Lower lobe of right lung (tissue), 2 donors: ENCODE data around the gene TPH2. TPM values are rescaled to one million over a fixed set of nuclear protein-coding genes. Genes with fewer than 3 reads are reported as not detected.

ENCODE experiments used
- ATAC-seq, 2 donors: fragments of 200-7000 bp; cut with Tn5 transposase; one replicate each; pipeline ENCODE4 v1.9.1; 2020 to 2022; ENCODE audit warnings: mild to moderate bottlenecking in 2 of 2, moderate library complexity in 2 of 2
- DNase-seq: peaks from one replicate; pipeline ENCODE4 v3.0.0-alpha.2; 2020
- H3K27ac ChIP-seq: fragments of 200-600 bp; one replicate; pipeline ENCODE4 v1.8.0; 2022
- H3K27me3 ChIP-seq: fragments of 200-600 bp; one replicate; pipeline ENCODE4 v1.8.0; 2022; ENCODE audit warnings: low read depth
- H3K36me3 ChIP-seq: fragments of 200-600 bp; one replicate; pipeline ENCODE4 v1.8.0; 2022; ENCODE audit warnings: mild to moderate bottlenecking
- H3K4me1 ChIP-seq: fragments of 200-600 bp; one replicate; pipeline ENCODE4 v1.8.0; 2022
- H3K4me3 ChIP-seq: fragments of 200-600 bp; one replicate; pipeline ENCODE4 v1.8.0; 2022; ENCODE audit warnings: mild to moderate bottlenecking
- H3K9me3 ChIP-seq: fragments of 200-600 bp; one replicate; pipeline ENCODE4 v1.8.0; 2022
- CTCF ChIP-seq: fragments of 200-600 bp; IDR thresholded peaks from one replicate; pipeline ENCODE4 v1.8.0; 2022; ENCODE audit warnings: antibody characterized with exemption, mild to moderate bottlenecking
- intact Hi-C: fragments of 100-400 bp; cut with DNase I; formaldehyde crosslinking; loops from one replicate; pipeline ENCODE4 v1.11.0; 2022
- total RNA-seq: library from RNA; stranded (reverse); fragmentation: NEBNext Ultra II Directional; extraction: Animal tissue kit (Norgen Biotek cat#: 25700); gene quantifications from one replicate; pipeline ENCODE4 v1.2.1, GENCODE V29; 2021
- donor health status: DM: no; HTN: yes; CAD: no; lungs with severe emphysema.

Gene TPH2
- total RNA-seq, 1 donor from 2014 or later = not detected

DNA sequence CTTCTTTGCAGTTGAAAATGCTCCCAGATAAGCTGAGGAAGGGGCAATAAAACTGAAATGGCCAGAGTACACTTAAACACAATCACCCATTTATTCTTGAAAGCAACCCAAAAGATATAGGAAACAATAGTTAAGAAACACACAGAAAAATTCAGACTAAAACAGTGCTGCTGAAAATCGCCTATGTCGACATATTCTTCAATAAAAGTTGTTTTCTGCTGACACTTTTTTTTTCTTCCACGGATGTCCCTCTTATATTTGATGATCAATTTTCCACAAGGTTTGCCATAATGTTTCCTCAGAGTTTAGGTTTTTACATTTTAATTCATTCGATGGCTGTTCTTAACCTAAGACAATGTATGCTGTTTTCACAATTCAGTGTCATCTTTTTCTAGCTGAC, 74.2 kb downstream of the TPH2 start:
- ATAC-seq = no peak
- Histone ChIP-seq H3K9me3 (no peaks in the 10 kb centered on the region), H3K27me3 (no peaks in the 10 kb centered on the region), H3K4me1 (no peaks in the 10 kb centered on the region), H3K4me3 (no peak overlapping the region), H3K27ac (no peak overlapping the region), H3K36me3 (no peaks in the 10 kb centered on the region)
- DNase-seq = no peak
- intact Hi-C loops = no loop called here
- TF ChIP-seq CTCF = no peak

DNA sequence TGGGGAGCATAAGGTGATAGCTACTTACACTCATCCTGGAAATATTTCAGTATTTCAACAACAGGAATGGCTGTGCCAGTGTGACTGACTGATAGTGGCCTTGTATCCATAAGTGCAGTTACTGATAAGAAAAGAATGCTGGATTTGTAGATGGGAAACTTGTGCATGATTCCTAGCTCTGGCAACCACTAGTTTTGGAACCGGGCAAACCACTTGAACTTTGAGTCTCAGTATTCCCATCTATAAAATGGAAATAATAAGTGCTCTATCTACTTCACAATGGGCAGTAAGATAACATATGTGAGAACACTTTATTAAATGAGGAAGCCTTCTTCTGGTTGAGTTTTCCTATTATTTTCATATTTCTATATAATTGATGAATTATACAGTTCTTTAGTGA, 77.2 kb downstream of the TPH2 start:
- Histone ChIP-seq H3K9me3 (no peaks in the 10 kb centered on the region), H3K4me1 (no peaks in the 10 kb centered on the region), H3K36me3 (no peaks in the 10 kb centered on the region), H3K27me3 (no peaks in the 10 kb centered on the region), H3K4me3 (no peak overlapping the region), H3K27ac (no peak overlapping the region)
- intact Hi-C loops = no loop called here
- DNase-seq = no peak
- TF ChIP-seq CTCF = no peak
- ATAC-seq = no peak

DNA sequence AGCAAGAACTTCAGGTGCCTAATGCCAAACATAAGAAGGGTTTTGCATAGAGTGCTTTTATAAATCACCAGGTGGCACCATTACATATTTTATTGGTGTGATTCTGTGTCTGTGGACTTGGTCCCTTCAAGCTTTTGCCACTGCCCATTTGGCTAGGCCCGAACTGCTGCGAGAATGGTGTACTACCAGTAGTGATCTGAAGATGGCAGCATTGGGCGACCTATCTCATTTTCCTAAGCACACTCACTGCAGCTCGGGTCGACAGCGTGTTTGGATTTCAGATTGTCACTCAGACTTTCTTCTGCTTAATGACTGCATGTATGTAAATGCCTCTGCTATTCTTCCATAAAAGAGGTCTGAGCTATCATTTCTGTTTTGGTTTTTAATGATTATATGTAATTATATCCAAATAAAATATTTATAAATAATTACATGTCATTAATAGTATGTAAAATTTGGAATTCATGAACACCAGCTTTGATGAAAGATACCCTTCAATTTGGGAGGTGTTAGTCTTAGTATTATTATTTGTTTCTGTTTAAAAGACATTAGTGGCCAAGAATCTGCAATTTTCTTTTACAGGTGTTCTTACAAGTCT, 78.5 kb downstream of the TPH2 start:
- Histone ChIP-seq H3K9me3 (no peaks in the 10 kb centered on the region), H3K36me3 (no peaks in the 10 kb centered on the region), H3K27ac (no peak overlapping the region), H3K27me3 (no peaks in the 10 kb centered on the region), H3K4me3 (no peak overlapping the region), H3K4me1 (no peaks in the 10 kb centered on the region)
- ATAC-seq (peak; percentile 90 to 93), DNase-seq (peak; percentile 47)
- intact Hi-C loops = no loop called here
- TF ChIP-seq CTCF = peak; percentile 83

DNA sequence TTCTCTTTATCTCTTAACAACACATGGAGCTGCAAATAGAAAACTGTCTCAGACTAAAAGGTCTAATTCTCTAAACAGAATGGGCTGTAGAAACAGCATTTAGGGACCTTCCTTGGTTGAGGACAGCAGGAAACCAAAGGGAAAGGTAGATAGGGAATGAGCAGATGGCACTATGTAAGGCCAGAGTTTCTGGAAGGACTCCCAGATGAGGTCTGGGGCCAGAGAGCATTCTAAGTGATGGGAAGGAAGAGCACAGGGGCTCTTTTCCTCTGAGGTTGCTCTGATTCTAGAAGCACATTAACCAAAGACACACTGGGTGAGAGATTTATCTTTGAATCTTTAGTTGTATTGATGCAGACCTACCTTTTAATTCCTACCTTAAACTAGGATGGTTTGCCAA, 79.4 kb downstream of the TPH2 start:
- Histone ChIP-seq H3K27me3 (no peaks in the 10 kb centered on the region), H3K4me1 (no peaks in the 10 kb centered on the region), H3K9me3 (no peaks in the 10 kb centered on the region), H3K27ac (no peak overlapping the region), H3K36me3 (no peaks in the 10 kb centered on the region), H3K4me3 (no peak overlapping the region)
- ATAC-seq = no peak
- TF ChIP-seq CTCF = no peak
- no peak for DNase-seq
- intact Hi-C loops = no loop called here

DNA sequence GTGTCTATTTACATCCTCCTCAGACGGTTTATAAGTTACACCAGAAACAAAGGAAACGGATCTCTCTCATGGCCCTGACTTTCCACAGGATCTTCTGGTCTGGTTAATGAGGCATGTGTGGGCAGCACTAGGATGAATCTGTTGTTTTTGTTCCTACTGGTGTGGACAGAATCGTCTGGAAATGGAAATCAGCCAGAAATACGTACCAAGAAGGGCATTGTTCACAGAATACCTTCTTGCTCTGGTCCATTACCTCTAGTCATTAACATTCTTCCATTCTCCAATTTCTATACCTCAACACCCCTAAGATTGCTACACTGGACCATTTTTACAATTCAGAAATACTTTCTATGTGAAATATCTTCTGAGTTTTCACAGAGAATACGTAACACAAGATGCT, 86.0 kb downstream of the TPH2 start:
- Histone ChIP-seq H3K4me1 (no peaks in the 10 kb centered on the region), H3K9me3 (no peaks in the 10 kb centered on the region), H3K36me3 (no peaks in the 10 kb centered on the region), H3K4me3 (no peak overlapping the region), H3K27me3 (no peaks in the 10 kb centered on the region), H3K27ac (no peak overlapping the region)
- DNase-seq (no peak), ATAC-seq (no peak)
- no peak for TF ChIP-seq CTCF
- intact Hi-C loops = no loop called here

DNA sequence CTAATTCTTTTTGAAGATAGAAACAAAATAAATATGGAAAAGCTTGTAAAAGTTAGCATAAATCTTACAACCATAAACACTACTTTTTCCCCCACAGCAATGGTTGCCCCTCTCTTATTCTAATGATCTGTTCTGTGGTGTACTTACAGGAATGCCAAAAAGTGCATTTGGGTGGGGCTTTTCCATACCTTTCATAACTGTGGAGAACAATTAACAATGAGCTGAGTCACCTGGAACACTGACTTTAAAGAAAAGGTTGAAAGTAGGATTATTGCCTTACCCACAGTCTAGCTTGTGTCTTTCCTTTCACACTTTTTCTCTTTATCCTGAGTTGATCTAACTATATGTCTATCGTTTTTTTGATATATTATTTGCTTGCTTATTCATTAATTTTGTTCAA, 86.9 kb downstream of the TPH2 start:
- DNase-seq = no peak
- H3K4me3 ChIP-seq = no peak overlapping the region
- ATAC-seq = no peak
- intact Hi-C loops = no loop called here
- H3K27me3 ChIP-seq = no peaks in the 10 kb centered on the region
- no peak for TF ChIP-seq CTCF
- H3K4me1 ChIP-seq = no peaks in the 10 kb centered on the region
- no peaks in the 10 kb centered on the region for H3K9me3 ChIP-seq
- no peaks in the 10 kb centered on the region for H3K36me3 ChIP-seq
- no peak overlapping the region for H3K27ac ChIP-seq
